Ishikawa (cell line): ENCODE results near the gene FOXF2.

Source experiments
- CEBPB ChIP-seq: IDR thresholded peaks from 2 replicates; pipeline ENCODE4 v1.6.1; 2012
- CREB1 ChIP-seq: IDR thresholded peaks from 2 replicates; pipeline ENCODE4 v1.6.1; 2012; ENCODE audit warnings: low read depth
- EP300 ChIP-seq: IDR thresholded peaks from 2 replicates; pipeline ENCODE4 v1.6.1; 2012; ENCODE audit warnings: borderline replicate concordance
- FOXM1 ChIP-seq: IDR thresholded peaks from 2 replicates; pipeline ENCODE4 v1.6.1; 2012; ENCODE audit warnings: low read depth, borderline replicate concordance
- MAX ChIP-seq: IDR thresholded peaks from 2 replicates; pipeline ENCODE4 v1.6.1; 2012
- RAD21 ChIP-seq: IDR thresholded peaks from 2 replicates; pipeline ENCODE4 v1.6.1; 2012; ENCODE audit warnings: low read depth
- REST ChIP-seq: IDR thresholded peaks from 2 replicates; pipeline ENCODE4 v1.6.1; 2012; ENCODE audit warnings: low read depth, mild to moderate bottlenecking
- TAF1 ChIP-seq: IDR thresholded peaks from 2 replicates; pipeline ENCODE4 v1.6.1; 2012; ENCODE audit warnings: low read depth, mild to moderate bottlenecking
- TCF12 ChIP-seq: IDR thresholded peaks from 2 replicates; pipeline ENCODE4 v1.6.1; 2012; ENCODE audit warnings: low read depth
- YY1 ChIP-seq: IDR thresholded peaks from 2 replicates; pipeline ENCODE4 v1.6.1; 2012; ENCODE audit warnings: low read depth
- ZBTB7A ChIP-seq: IDR thresholded peaks from 2 replicates; pipeline ENCODE4 v1.6.1; 2012; ENCODE audit warnings: low read depth

GRCh38 chr6:1390133-1390945 is 963 bp downstream of the FOXF2 start:
- no peak for TF ChIP-seq REST
- TF ChIP-seq CEBPB: no peak
- no peak for TF ChIP-seq ZBTB7A
- peak; percentile 19; the same call in 1 of the 2 replicates for TF ChIP-seq MAX
- no peak for TF ChIP-seq YY1
- no peak for TF ChIP-seq EP300
- TF ChIP-seq TAF1: no peak
- no peak for TF ChIP-seq FOXM1
- no peak for TF ChIP-seq CREB1
- no peak for TF ChIP-seq TCF12
- TF ChIP-seq RAD21: no peak
